ENCODE measurements around the gene MAML1.
"Not testable (repeated sequence)": the region's sequence is repeated elsewhere in the genome, so short reads cannot be mapped to it uniquely, and the experiment has no call there.

The MAML1 gene

DNA sequence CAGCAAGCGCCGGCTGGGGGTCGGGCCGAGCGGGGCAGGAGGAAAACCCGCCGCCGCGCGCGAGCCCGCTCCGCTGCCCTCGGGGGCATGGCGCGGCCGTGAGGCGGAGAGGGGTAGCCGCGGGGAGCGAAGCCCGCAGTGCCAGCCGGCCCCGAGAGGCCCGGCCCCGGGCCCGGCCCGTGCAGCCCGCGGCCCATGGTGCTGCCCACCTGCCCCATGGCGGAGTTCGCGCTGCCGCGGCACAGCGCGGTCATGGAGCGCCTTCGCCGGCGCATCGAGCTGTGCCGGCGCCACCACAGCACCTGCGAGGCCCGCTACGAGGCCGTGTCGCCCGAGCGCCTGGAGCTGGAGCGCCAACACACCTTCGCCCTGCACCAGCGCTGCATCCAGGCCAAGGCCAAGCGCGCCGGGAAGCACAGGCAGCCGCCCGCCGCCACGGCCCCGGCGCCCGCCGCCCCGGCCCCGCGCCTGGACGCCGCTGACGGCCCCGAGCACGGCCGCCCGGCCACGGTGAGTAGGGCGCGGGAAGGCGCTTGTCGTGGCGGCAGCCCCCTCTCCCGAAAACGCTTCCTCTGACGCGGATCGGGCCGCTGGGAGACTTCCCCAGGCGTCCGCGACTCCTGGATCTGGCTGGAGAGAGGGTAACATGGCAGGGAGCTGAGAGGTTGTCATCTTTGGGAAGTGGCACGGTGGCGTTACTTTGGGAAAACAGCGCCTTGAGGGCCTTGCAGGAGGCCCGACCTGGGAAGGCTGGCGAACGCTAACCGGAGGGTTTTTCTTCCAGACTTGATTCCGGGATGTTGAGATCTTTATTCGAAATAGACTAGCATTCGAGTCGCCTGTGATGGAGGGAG is 523 bp downstream of the MAML1 start:
- DNase-seq (ENCODE audit: low read depth): no peak
- TF ChIP-seq, protein P1, sequence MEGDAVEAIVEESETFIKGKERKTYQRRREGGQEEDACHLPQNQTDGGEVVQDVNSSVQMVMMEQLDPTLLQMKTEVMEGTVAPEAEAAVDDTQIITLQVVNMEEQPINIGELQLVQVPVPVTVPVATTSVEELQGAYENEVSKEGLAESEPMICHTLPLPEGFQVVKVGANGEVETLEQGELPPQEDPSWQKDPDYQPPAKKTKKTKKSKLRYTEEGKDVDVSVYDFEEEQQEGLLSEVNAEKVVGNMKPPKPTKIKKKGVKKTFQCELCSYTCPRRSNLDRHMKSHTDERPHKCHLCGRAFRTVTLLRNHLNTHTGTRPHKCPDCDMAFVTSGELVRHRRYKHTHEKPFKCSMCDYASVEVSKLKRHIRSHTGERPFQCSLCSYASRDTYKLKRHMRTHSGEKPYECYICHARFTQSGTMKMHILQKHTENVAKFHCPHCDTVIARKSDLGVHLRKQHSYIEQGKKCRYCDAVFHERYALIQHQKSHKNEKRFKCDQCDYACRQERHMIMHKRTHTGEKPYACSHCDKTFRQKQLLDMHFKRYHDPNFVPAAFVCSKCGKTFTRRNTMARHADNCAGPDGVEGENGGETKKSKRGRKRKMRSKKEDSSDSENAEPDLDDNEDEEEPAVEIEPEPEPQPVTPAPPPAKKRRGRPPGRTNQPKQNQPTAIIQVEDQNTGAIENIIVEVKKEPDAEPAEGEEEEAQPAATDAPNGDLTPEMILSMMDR (IDR thresholded peaks at IDR 0.05; ENCODE audit: low read depth, low read length, missing control alignments): no peak
- H3K4me3 ChIP-seq (ENCODE audit: low read depth, low read length): peak overlapping the region; percentile 70

DNA sequence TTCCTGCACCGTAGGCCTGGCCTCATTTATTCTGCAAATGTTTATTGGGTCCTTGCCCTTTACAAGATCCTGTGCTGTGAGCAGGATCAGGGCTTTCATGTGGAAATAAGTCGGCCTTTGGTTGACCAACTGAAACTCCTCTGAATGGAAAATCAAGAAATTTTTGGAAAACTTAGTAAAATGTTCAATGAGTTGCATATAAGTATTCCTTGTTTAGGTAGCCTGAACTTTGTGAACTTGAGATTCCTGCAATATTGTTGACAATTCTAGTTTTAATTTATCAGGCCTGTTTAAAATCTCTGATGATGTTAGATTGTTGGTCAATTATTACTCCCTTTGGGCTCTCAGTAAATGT is 1.1 kb downstream of the MAML1 start:
- peak overlapping the region; percentile 70 for H3K4me3 ChIP-seq (ENCODE audit: low read depth, low read length)
- DNase-seq (ENCODE audit: low read depth): no peak
- TF ChIP-seq, protein P1 (IDR thresholded peaks at IDR 0.05; ENCODE audit: low read depth, low read length, missing control alignments): no peak

GRCh38 chr5:179734536-179735164 is 2.0 kb downstream of the MAML1 start:
- peak overlapping the region; percentile 70 for H3K4me3 ChIP-seq (ENCODE audit: low read depth, low read length)
- TF ChIP-seq, protein P1 (IDR thresholded peaks at IDR 0.05; ENCODE audit: low read depth, low read length, missing control alignments): no peak
- DNase-seq (ENCODE audit: low read depth): no peak

GRCh38 chr5:179738742-179739141 is 6.1 kb downstream of the MAML1 start:
- TF ChIP-seq, protein P1 (IDR thresholded peaks at IDR 0.05; ENCODE audit: low read depth, low read length, missing control alignments): no peak
- H3K4me3 ChIP-seq (ENCODE audit: low read depth, low read length): no peak overlapping the region
- DNase-seq (ENCODE audit: low read depth): no peak

GRCh38 chr5:179744106-179744505 is 11.5 kb downstream of the MAML1 start:
- DNase-seq (ENCODE audit: low read depth); H3K4me3 ChIP-seq (ENCODE audit: low read depth, low read length): not testable (repeated sequence)

GRCh38 chr5:179746872-179747271 is 14.2 kb downstream of the MAML1 start:
- TF ChIP-seq, protein P1 (IDR thresholded peaks at IDR 0.05; ENCODE audit: low read depth, low read length, missing control alignments): no peak
- no peak overlapping the region for H3K4me3 ChIP-seq (ENCODE audit: low read depth, low read length)
- no peak for DNase-seq (ENCODE audit: low read depth)

- no peak for DNase-seq (ENCODE audit: low read depth)
Measured at GRCh38 chr5:179747811-179748210, 15.2 kb downstream of the MAML1 start.

More at GRCh38 chr5:179747811-179748210, 15.2 kb downstream of the MAML1 start:
- H3K4me3 ChIP-seq (ENCODE audit: low read depth, low read length): no peak overlapping the region
- TF ChIP-seq, protein P1 (IDR thresholded peaks at IDR 0.05; ENCODE audit: low read depth, low read length, missing control alignments): no peak
